HG03025 (cell line): Measurements from ENCODE around the gene QARS1.

Experiments
- ATAC-seq: cut with Tn5 transposase; IDR thresholded peaks from one replicate; pipeline ENCODE4 v1.9.1; 2021; ENCODE audit warnings: mild to moderate bottlenecking, moderate library complexity; ENCODE audit not compliant: unreplicated experiment, low FRiP score

Gene QARS1

DNA sequence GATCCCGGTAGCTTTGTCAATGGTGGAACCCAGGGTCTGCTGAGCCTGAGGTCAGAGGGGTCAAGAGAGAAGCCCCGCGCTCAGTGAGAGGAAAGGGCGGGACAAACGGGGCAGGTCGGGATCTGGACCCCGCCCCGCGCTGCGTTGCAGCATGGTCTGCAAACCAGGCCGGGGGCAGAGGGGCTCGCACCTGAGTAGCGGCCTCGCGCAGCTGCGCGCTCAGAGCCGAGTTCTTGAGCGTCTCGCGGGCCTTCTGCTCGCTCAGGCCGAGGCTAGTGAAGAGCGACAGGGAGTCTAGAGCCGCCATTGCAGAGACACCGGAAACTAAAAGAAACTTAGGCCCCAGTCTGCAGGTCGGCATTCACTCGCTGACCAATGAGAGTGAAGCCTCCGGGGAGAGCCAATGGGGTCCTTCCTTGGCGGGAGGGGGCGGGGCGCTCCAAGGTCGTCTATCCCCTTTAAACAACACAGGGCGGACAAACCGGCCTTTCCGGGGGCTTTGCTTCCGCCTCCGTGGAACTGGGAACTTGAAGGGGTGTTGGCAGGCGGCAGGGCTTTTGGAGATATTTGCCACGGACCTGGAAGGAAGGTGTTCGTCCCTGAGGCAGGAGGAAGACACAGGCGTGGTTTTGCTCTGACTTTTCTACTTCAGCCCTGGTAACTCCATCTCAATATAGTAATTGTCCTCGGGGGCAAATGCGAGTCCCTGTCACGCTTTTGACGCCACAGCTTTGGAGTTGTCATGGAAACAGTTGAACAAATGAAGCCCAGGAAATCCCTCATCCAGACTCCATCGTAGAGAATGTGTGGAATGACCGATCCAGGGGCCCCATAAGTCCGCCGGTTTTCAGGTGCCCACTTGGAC, at the start of gene QARS1:
QARS1 (minus strand) TSS at position 331 of the 865 bp plus-strand sequence; CDS start at position 307, 24 bp downstream.
- ATAC-seq: peak; percentile 88

DNA sequence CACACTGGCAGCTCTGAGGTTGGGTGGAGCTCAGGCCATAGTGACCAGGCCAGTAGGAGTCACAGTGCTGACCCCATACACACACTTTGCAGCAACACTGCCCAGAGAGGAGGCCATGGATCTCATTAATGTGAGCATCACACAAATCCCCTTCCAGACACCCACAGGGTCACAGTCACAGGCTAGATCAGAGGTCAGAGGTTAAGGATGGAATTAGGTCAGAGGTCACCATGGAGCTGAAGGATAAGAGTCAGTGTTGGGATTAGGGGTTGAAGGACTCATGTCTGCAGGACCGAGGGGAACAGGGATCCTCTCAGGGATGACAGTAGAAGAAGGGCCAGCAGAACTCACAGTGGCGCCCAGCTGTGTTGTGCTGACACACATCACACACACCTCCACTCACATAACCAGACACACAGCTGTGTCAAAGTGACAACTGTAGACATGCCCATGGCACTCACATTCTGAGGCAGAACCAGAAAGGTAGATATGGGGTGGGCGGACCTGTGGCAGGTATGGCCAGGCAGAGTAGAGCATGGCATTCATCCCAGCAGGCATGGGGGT, 48.9 kb upstream of the QARS1 start:
- ATAC-seq: no peak

GRCh38 chr3:49151610-49152009, 47.1 kb upstream of the QARS1 start:
- ATAC-seq: no peak

- ATAC-seq: no peak
Observed at GRCh38 chr3:49148159-49148558, 43.6 kb upstream of the QARS1 start.

- no peak for ATAC-seq
Observed at GRCh38 chr3:49140080-49140479, 35.5 kb upstream of the QARS1 start.

- no peak for ATAC-seq
Observed at GRCh38 chr3:49135499-49135898, 30.9 kb upstream of the QARS1 start.

- no peak for ATAC-seq
Observed at GRCh38 chr3:49134471-49135265, 30.1 kb upstream of the QARS1 start.

DNA sequence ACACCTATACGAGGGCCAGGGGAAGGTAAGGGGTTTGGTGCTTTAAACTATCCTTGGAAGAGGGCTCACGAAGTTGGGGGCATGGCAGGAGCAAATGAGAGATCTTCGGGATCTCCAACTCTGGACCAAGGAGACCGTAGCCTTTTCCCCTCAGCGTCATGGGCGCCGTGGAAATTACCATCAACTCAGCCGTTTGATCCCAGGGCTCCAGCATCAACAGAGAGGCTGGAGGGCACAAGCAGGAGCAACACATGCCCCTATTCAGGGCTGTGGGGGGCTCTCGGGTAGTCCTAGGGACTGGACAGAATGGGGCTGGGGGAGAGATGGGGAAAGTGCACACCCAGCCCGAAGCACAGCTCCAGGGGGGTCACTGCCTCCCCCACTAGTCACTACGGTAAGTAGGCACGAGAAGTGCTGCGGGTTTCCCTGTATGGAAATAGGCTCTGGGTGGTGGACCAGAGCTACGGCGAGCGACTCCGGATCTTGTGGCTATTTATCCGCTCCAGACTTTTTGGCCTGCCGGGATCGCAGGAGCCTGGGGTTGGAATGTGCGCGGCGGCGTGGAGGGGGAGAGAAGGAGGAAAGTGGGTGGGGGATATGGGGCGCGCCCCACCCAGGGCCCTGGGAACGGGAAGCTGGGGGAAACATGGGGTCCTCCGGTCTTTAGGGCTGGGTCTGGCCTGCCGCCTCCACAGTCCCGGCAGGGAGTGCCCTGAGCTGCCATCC, 28.8 kb upstream of the QARS1 start:
- ATAC-seq: no peak

GRCh38 chr3:49132437-49133225, 28.1 kb upstream of the QARS1 start, which contains the start of gene LAMB2:
Gene LAMB2 (minus strand): TSS chr3:49133050. CDS start chr3:49132867, 183 bp downstream.
- ATAC-seq: no peak

DNA sequence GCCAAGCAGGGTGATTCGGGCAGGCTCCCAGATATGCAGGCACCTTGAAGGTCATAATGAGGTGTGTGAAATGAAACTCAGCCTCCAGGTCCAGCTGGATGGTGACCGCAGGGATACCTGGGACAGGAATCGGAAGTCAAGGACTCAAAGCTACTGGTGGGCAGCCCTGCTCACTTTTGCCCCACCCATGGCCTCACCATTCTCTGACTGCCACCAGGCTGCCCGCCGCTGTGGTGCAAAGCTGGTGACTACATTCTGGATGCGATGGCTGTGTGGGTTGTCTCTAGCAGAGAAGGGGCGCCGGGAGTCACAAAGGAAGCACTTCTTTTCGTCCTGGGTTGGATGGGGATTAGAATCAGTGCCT, 27.5 kb upstream of the QARS1 start:
- no peak for ATAC-seq

GRCh38 chr3:49131576-49131975, 27.0 kb upstream of the QARS1 start:
- ATAC-seq: no peak

DNA sequence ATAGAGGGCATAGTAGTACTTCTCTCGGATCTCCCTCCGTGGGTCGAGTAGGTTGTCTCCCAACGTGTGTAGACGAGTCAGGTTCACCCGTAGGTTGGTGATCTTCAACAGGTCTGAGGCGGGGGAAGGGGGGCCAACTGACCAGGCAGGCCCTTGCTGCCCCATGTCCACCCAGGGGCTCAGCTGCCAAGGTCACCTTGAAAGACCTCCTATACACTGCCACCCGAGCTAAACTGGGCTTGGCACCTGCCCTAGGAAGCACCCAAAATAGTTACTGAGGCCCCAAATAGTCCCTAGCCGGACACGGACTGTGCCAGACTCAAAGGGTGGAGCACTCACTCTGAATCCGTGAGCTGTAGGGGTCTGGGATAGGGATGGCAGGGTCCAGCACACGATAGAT, 26.5 kb upstream of the QARS1 start:
- no peak for ATAC-seq

DNA sequence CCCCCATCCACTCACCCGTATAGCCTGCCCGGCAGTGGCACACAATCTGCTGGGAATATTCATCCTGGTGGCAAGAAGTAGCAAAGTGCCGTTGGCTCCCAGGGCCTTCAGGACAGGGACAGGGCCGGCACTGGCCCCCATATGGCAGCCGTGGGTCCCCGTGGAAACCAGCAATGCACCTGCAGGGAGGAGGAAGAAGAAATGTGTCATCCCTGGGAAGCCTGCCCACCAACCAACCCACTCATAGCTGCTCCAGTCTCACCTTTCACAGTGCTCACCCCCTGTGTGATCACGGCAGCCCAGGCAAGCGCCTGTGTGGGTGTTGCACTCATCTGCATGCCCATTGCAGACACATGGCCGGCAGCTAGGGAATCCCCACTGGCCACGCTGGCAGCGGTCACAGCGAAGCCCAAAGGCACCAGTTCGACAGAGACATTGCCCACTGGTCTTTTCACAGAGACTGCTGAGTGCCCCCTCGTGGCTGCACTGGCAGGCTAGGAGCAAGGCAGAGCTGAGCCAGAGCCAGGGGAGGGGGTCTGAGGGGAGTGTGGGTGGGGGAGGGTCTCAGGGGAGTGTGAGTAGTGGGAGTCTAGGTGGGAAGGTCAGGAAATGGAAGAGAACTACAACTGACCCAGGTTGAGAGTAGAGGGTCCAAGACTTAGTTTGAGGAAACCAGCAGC, 20.6 kb upstream of the QARS1 start:
- ATAC-seq: no peak

GRCh38 chr3:49124203-49124602, 19.6 kb upstream of the QARS1 start:
- ATAC-seq: no peak

- ATAC-seq: no peak
Observed at GRCh38 chr3:49123687-49124086, 19.1 kb upstream of the QARS1 start.

DNA sequence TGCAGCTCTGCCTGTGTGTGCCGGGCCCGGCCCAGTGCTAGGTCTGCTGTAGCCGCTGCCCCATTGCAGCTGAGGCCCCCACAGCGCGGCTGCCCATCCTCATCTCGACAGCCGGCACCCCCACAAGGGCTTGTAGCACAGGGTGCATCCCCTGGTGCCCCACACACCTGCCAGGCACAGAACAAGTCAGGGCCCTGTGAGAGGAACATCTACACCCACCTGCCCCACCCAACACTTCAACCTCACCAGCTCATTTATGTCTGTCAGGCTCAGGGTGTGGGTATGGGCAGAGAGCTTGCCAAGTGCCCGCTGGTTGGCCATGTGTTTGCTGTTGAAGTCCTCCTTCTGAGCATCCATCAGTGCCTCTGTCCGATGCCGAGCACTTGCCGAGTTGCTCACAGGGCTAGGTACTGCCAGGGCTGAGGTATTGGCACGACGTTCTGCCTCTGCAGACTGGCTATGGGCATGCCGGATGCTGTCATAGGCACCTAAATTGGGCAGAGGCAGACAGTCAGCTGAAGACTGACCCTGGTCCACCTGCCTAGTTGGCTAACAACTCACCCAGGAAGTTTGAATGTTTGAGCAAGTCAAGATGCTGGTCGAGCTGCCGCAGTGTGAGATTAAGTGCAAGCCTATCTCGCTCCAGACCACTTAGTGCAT, 18.5 kb upstream of the QARS1 start:
- ATAC-seq: no peak

- no peak for ATAC-seq
Observed at GRCh38 chr3:49122451-49122850, 17.9 kb upstream of the QARS1 start.

DNA sequence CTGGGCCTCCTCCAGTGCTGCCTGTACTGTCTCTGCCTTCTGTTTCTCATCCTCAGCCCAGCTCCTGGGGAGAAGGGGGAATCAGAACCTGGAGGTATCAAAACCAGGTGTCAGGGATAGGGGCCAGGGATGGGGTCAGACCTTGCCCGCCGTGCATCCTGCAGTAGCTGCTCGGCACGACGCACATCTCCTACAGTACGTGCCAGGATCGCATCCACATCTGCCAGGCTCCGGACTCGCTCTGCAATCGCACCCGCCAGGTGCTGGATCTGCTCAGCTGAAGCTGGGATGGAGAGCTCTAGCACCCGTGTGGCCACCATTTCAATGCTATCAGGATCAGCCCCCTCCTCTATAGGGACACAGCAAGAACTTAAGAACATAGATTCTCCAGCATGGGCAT, 17.5 kb upstream of the QARS1 start:
- ATAC-seq: no peak
